Fibroblast of gingiva (primary cell): ENCODE results near the gene ANKRD63.

Experiments used
- DNase-seq: peaks from one replicate; pipeline ENCODE4 v3.0.0-alpha.2; 2011; ENCODE audit warnings: low read depth

Gene ANKRD63

DNA sequence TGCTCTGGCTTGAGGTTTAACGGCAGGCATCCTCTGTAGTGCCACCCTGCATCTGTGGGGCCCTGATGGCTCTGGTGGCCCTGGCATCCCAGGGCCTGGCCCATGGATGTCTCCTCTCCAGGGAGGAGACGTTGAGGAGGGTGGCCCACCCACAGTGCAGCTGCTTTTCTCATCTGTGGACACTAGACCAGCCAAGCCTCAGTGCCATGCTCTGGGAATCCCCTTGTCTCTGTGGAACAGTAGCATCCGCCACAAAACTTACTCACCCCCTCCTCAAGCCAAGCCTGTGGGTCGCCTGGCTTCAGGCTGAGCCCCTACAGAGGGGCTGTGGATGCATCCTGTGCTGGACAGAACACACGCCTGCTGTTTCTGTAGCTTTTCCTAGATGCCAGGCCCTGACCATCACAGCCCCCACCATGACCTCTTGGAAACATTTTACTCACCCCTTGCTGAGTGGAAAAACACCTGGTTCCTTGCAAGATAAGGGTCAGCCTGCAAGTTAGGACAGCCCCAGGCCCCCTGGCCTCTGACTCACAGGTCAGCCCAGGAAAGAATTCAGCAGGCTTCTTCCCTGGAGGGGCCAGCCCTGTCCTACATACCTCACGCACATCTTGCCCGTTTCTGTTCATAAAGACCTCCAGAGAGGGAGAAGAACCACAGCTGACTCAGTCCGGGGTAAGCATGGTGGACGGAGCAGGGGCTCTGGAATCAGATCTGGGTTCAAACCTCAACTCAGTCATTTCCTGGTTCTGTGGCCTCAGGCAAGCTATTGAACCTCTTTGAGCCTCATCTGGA is 25.0 kb downstream of the ANKRD63 start:
- DNase-seq = no peak

DNA sequence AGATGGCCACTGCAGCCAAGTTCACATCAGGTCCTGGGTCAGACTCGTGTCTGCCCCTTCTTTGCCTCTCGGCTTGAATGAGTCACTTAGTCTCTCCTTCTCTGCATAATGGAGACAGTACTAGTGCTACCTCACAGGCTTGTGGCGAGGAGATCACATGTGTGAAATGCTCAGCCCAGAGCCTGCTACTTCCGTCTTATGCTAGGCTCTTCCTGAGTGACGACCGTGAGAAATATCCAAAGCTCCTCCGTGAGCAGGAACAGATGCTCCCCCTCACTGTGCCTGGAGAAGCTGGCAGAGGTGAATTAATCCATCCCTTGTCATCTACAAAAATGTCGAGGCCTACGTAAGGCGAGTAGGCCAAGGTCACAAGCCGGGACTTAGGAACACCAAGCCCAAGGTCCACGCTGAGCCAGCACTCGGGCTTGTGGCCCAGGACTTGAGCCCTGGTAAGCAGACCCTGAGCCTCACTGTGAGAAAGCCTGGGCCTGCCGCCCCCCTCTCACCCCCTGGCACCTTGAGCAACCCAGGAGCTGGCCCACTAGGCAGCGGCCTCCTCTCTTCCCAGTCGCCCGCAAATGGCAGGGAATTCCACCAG is 26.1 kb downstream of the ANKRD63 start:
- no peak for DNase-seq

DNA sequence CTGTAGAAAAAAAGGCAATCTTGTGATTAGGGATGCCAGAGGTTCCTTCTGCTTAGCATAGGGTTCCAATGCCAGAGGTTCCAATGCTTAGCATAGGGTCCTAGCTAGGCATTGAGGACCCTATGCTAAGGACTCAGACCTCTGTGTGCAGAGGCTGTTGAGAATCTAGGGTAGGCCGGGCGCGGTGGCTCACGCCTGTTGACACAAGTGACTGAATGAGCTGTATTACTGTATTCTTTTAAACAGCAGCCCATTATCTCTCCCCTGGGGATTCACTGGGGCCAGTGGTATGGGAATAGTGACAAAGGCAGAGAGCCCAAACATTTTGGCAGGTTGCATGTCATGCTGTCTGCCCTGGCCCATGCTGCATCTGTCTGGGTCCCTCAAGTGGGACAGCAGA is 27.8 kb downstream of the ANKRD63 start:
- no peak for DNase-seq

DNA sequence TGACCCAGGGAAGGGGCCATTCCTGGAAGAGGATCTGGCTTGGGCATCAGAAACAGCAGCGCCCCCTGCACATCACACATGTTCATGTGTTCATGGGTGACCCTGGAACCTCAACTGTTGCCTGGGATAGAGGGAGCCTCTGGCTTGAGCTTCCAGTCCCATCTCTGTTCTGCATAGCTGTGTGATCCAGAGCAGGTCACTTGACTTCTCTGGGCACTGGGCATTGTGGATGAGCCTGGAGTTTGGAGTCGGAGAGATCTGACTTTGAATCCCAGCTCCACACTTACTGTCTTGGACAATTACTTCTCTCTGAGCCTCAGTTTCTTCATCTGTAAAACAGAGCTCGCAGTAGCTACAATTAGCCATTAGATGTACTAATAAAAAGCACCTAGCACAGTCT is 28.4 kb downstream of the ANKRD63 start:
- DNase-seq = no peak

DNA sequence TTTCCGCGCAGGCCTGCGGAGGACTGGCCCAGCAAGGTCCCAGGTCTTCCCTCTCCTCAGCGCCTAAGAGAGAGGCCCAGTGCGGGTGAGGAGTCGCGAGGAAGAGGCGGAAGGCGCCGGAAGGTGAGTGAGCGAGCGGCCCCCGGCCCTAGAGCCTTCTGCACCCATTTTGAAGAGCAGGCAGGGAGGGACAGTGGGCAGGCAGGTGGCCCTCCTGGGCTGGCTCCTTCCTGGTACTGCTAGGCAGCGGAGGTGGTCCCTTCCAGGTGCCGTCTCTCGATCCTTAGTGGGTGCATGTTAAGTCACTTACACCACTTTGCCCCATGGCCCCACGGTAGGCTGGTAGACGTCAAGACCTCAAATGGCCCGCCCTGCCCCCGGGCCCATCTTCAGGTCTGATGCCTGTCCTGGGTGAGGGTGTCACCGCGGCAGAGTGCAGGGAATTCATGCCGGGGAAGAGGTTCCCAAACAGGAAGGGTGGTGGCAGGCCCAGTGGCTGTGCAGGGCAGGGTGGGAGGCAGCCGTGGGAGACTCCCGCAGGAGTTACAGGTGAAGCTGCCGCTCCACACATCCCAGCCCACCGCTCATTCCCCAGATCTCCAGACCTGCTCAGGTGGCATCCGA is 29.6 kb downstream of the ANKRD63 start:
- no peak for DNase-seq

DNA sequence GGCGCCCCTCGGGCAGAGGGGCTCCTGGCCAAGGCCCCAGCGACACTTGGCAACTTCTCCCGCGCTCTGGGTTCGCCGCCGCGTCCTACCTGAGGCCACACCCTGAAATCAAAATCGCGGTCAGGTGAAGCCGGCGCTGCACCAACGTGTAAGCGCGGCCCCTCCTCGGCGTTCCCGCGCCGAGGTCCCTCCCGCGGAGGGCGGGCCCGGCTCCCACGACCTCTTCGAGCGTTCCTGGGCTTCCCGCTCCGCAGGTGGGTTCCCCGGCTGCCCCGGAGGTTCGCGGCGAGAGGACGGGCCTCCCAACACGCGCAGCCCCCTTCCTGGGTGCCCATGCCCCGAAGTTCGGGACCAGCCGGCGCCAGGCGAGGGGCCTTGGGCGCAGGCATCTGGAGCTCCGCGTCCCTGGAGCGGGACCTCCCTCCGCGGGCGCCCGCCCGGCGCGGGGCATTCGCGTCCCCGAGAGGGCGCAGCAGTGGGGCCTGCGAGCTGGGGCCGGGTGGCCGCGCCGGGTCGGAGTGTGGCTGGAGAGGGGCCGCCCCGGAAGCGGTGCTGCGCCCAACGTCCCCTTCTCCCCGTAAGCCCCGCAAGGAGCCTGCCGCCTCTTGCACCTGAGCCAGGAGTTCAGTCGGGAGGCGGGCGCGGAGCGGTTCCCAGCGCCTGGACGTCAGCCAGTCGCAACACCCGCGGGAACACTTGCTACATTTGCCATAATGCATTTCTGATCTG is 30.3 kb downstream of the ANKRD63 start:
- no peak for DNase-seq

DNA sequence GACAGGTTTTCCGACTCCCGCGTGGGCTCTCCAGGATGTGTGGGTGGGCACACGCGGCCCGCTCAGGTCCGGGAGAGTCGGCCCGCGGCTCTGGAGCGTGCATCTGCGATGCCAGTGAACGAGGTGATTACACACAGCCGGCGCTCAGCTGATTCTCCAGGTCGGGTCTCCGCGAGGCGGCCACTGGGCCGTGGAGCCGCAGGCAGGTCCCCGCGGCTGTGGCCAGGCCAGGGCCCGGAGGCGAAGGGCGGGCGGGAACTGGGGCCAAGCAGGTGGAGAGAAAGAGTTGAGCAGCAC is 30.8 kb downstream of the ANKRD63 start:
- DNase-seq = no peak

DNA sequence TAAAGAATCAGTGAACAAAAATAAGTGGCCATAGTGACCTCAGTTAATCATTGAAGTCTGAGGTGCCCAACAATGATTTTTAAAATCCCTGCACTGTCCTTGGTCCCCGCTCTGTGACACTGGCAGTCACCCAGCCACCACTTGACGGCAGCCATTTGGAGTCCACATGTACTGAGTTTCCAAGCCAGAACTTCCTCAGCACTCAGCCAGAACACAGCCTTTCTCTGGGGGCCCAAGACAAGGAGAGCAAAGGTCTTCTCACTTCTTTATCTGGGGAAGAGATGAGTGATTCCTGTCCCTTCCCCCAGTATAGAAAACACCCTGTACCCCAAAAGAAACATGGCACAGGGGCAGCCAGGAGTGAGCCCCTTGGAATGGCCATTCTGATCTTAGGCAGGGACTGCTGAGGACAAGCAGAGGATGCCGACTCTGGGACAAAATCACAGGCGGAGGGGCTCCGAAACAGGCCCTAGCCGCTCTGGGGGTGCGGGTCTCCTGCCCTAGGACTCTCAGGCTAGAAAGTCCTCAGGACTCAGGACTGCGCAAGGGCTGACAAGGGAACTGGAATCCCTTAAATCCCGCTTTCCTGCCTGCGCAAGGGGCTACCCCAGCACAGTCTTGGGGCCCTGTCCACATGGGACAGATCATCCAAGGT is 31.3 kb downstream of the ANKRD63 start:
- no peak for DNase-seq

DNA sequence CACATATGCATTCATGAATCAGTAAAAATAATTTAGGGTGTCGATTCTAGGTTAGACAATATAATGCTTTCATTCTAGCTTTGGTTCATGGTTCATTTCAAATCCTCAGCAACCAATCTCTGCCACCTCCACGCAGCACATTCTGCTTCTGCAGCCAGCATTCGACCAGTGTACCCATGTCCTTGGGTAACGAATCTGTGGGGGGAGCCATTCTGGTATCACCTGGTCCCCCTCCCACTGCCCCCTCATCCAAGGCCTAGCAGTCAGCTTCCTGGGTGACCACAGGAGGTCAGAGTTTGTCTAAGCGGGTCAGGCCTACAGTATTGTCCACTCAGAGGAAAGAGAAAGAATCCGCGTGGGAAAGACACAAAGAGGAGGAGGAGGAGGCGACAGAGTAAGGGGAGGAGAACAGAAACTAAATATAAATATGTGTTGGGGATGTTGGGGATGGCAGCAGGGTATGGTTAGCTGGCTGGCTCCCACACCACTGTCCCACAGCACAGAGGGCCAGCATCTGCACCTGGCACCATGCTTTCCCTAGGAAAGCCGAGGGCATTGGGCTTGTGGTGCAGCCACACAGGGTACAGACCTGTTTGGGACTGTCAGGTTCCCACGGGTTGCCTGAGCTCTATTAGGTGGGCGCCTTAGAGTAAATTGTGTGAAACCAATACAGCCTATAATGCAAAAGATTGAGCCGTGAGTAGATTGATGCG is 31.9 kb downstream of the ANKRD63 start:
- DNase-seq = no peak

DNA sequence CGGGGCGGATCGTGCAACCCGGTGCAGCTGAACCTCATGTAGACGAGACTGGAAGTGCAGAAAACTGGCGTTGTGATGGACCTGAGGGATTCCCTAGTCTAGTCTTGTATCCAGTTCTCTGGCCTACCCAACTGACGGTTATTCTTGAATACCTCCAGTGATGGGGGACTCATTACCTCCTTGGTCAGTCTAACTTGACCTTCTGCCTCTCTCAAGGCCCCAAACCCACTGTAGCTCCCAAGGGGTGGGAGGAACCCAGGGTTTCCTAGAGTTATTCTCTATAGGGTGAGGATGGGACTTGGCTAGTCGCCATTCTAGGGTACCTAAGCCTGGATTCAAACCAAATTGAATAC is 32.6 kb downstream of the ANKRD63 start:
- no peak for DNase-seq

DNA sequence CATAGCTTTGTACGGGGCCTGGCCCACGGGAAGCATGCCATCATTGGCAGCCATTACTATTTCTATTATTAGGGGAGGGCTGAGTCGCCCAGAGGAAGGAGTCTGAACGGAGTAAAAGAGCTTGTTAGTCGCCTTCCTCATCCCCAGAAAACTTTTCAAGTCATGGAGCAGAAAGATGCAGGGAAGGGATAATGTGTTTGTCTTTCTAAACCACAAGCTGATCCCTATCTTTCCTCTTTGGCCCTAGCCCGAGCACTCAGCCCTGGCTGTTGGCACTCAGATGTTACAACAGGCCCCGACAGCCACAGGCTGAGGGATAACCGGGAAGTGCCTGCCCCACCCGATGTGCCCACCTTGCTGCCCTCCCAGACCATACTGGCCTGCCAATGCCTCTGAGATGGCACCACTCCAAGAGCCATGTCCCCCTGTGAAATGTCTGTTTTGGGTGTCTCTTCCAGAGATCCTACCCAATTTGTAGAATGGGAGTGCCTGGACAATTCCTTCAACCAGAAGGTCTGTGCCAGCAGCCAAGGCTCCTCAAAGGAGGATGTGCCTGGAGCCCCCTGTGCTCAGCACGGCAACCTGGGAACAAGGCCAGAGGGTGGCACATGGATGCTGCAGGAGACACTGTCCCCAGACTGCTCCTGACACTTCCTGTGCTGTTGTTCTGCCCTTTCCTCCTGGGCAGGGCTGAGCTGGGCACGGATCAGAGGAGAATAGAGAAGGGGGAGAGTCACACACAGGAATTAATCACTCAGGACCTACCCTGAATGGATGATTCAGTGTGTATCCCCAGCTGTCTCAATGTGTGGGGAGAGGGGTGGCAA is 33.2 kb downstream of the ANKRD63 start:
- DNase-seq = no peak

DNA sequence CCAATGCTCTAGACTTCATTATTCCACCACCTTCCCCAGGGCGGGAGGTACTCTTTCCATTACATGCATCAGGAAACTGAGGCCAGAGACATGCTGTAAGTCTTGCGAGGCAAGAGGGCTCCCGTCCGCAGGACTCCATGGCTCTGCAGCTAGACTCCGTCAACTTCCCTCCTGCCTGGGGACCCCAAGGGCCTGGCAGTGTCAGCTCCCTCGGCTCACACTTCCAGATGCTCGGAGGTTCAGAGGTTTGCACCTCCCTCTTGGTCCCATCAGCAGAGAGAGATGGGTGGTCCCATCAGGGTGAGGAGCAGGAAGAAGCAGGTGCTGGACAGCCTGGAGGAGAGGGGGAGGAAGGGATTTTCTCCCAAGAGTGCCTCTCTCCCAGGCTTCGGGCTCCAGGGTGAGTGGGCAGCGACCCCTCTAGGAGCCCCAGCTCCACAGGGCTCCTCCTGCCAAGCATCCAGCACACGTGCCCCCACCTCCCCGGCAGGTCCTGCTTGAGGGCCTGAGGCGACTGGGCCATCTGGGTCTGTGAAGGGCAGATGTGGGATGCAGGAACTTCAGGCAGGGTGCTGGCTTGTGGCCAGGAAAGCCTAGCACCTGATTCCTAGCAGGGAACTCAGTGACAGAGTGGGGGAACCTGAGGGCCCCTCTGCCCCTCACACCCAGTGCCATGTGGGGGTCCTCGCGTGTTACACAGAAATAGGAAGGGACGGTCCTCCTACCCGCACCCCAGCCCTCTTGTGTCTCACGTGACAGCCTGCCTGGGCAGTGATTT is 34.7 kb downstream of the ANKRD63 start:
- no peak for DNase-seq

DNA sequence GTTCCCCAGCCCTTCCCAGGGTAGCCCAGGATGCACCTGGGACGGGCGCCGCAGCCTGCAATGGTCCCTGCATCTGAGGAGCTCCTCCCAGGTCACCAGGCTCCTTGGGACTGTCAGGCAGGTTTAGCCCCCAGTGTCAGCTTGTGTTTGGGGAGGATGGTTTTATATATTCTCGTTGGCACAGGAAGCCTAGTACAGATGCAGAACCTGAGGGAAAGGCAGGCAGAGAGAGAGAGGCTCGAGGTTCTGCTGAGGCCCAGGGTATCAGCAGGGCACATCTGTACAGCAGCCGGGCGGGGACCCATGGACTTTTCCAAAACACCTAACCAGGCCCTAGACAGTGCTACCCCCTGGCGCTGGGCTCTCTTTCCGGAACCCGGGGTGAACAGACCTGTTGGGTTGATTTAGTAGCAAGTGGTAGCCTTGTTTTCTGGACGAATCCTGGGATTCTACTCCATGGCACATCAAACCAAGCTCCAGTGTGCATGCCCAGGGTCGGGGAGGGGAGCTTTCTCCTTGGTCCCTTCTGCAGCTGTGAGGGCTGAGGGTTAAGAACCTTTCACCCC is 35.4 kb downstream of the ANKRD63 start:
- DNase-seq = no peak

DNA sequence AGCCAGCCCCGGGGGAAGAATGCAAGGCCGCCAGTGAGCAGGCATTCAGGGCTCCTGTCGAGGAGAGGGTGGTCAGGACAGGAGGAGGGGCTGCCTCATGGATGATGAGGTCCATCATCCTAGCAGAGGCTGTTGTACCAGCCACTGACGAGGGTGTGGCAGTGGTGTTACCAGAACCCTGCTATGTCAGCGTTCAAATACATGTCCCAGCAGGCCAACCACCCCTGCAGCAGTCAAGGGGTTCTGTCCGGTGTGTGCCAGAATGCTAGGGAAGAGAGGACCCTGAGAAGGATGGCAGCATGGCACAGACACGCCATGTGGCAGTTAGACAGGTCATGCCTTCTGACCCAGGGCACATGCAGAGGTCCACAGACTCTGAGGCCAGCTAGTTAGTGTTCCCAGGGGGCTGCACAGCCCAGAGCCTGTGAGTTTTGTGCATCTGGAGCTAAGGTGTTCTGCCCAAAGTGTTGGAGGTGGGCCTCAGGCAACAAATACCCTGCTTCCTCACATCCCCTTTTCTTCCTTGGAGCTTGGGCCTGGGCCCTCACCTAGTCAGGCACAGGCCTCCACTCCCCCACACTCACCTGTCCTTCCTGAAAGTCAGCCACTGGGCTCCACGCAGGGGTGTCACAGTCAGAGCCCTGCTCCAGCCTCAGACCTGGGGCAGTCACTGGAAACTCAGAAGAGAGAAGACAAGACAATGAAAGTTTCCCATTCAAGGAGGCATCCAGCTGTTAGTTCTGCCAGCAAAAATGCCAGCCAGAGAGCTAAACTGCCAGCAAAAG is 36.2 kb downstream of the ANKRD63 start:
- no peak for DNase-seq

DNA sequence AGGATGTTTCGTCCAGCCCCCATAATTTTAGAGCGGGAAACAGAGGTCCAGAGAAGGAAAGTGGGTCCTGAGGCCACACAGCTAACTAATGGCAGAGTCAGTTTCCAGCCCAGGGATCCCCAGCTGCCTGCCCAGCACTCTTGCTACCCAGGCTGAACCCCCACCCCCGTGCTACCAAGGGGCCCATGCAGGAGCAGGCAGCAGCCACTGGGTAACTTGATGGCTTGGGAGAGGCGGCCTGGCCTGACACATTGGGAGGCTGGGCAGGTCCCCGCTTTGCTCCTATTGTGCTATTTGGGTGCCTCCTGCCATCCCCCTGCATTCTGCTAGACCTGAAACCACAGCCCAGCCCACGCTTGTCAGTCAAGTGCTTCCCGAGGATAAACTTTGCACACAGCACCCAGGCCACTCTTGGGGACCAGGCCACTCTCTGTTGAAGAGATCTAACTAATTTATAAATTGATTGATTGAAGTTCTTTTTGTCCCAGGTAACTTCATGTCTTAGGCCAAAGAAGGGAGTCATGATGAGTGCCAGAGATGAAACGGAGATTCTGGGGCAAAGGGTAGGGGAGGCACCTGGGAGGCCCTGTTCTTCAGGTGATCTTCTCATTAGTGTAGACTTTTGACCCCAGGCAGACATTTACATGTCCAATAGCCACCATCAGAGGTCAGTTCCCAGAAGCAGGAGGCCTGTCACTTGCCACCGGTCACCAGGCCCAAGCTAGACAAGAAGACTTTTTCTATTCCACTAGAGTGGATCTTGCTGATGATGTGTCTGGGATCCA is 37.0 kb downstream of the ANKRD63 start:
- no peak for DNase-seq

DNA sequence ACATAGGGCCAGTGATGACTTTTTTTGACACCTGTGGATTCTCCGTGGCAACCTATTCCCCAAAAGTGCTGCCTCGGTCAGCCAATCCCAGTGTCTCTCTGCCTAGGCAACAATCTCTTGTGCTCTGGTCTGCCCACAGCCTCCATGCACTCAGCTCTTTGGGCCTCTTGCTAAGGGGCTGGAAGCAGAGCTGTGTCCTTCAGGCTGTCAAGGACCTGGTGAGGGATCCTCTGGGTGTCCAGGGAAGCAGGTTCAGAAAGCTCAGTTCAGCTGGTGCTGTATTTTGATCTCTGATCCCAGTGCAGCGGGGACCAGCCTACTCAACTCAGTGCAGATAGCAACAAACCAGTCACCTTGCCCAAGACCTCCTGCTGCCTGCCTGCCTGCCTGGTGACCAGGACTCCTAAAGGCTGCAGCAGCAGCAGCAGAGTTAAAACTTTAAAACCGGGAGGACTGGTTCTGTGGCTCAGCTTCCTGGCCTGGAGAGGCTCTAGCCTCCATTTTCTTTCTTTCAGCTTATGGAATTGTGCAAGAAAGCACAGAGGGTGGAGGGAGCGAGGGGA is 37.8 kb downstream of the ANKRD63 start:
- DNase-seq = no peak

DNA sequence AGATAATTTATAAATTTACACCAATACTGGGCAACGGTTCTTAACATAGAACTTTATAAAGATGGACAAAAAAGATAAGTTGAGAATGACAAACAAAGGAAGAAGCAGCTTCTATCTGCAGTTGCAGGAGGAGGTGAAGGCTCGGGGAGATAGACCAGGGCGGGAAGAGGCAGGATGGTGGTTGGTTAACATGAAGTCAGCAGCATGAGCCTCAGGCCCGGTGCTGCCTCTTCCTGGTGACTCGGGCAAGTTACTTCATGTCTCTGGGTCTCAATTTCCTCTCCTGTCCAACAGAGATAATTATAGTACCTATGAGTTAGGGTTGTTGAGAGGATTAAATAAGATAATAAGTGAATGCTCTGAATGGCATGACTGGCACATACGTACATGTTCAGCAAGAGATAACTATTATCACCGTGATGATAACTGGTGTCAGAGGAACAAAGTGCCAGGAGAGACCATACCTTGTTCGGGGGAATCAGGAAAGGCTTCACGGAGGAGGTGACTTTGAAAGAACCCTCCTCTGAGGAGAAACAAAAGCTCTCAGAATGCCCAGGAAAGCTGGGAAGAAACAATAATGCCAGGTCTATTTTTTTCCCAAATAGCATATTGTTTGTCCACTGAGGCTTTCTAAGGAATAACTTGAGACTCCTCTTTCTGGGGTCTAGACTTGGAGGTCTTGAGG is 39.6 kb downstream of the ANKRD63 start:
- DNase-seq = no peak
